G401 (cell line): ENCODE results near the gene LAMB1. TPM values are rescaled to one million over a fixed set of nuclear protein-coding genes. Genes with fewer than 3 reads are reported as not detected.
"Not testable (repeated sequence)": the region's sequence is repeated elsewhere in the genome, so short reads cannot be mapped to it uniquely, and the experiment has no call there.

Experiments used
- DNase-seq: peaks from one replicate; pipeline ENCODE4 v3.0.0-alpha.2; 2015; ENCODE audit warnings: low spot score
- in situ Hi-C: cut with HindIII; loops from 2 replicates; pipeline ENCODE4 v1.10.0; 2016; ENCODE audit warnings: low sequenced_read_pairs, mixed read lengths
- total RNA-seq: library from RNA; depleted of rRNA; stranded (reverse); fragments of >200 nt; shearing (Covaris generic); gene quantifications from 2 replicates; pipeline ENCODE4 v1.2.3, GENCODE V29; 2014; rRNA removed

Gene LAMB1
- total RNA-seq: 4.3 and 5.9 TPM in 2 replicates

GRCh38 chr7:108002726-108003598, at the start of gene LAMB1:
Gene LAMB1, minus strand, starts transcription at chr7:108003161. Its CDS starts 276 bp downstream, at chr7:108002885.
- in situ Hi-C loops: no loop called here
- peak; percentile 55 for DNase-seq

- in situ Hi-C loops: no loop called here
- DNase-seq: no peak
Observed at GRCh38 chr7:108051454-108051853, 48.5 kb upstream of the LAMB1 start.

- DNase-seq: no peak
- in situ Hi-C loops: no loop called here
Observed at GRCh38 chr7:108049962-108050361, 47.0 kb upstream of the LAMB1 start.

- no peak for DNase-seq
- in situ Hi-C loops: no loop called here
Observed at GRCh38 chr7:108048422-108048821, 45.5 kb upstream of the LAMB1 start.

GRCh38 chr7:108046952-108047506, 44.1 kb upstream of the LAMB1 start:
- in situ Hi-C loops: no loop called here
- DNase-seq: no peak

- in situ Hi-C loops: no loop called here
- no peak for DNase-seq
Observed at GRCh38 chr7:108045669-108046068, 42.7 kb upstream of the LAMB1 start.

GRCh38 chr7:108045154-108045553, 42.2 kb upstream of the LAMB1 start:
- in situ Hi-C loops: no loop called here
- no peak for DNase-seq

- DNase-seq: no peak
- in situ Hi-C loops: no loop called here
Observed at GRCh38 chr7:108044345-108044744, 41.4 kb upstream of the LAMB1 start.

- DNase-seq: no peak
- in situ Hi-C loops: no loop called here
Observed at GRCh38 chr7:108038986-108039385, 36.0 kb upstream of the LAMB1 start.

- in situ Hi-C loops: no loop called here
- no peak for DNase-seq
Observed at GRCh38 chr7:108037741-108038140, 34.8 kb upstream of the LAMB1 start.

GRCh38 chr7:108037140-108037539, 34.2 kb upstream of the LAMB1 start:
- in situ Hi-C loops: no loop called here
- no peak for DNase-seq

- in situ Hi-C loops: no loop called here
Observed at GRCh38 chr7:108034586-108034985, 31.6 kb upstream of the LAMB1 start.

GRCh38 chr7:108033776-108034497, 31.0 kb upstream of the LAMB1 start:
- in situ Hi-C loops: no loop called here
- DNase-seq: no peak

More at GRCh38 chr7:108034586-108034985, 31.6 kb upstream of the LAMB1 start:
- no peak for DNase-seq

GRCh38 chr7:108033309-108033708, 30.3 kb upstream of the LAMB1 start:
- DNase-seq, in situ Hi-C loops: not testable (repeated sequence)

GRCh38 chr7:108030516-108030915, 27.6 kb upstream of the LAMB1 start:
- in situ Hi-C loops: no loop called here
- DNase-seq: no peak

GRCh38 chr7:108029034-108029433, 26.1 kb upstream of the LAMB1 start:
- in situ Hi-C loops: no loop called here
- no peak for DNase-seq

GRCh38 chr7:108028111-108028510, 25.1 kb upstream of the LAMB1 start:
- in situ Hi-C loops: no loop called here
- DNase-seq: no peak

GRCh38 chr7:108027239-108027638, 24.3 kb upstream of the LAMB1 start:
- in situ Hi-C loops: no loop called here

GRCh38 chr7:108026647-108027046, 23.7 kb upstream of the LAMB1 start:
- in situ Hi-C loops: no loop called here
- no peak for DNase-seq

More at GRCh38 chr7:108027239-108027638, 24.3 kb upstream of the LAMB1 start:
- no peak for DNase-seq

GRCh38 chr7:108026116-108026515, 23.2 kb upstream of the LAMB1 start:
- in situ Hi-C loops: no loop called here
- no peak for DNase-seq
